SK-N-SH (cell line): Measurements from ENCODE around the gene ASAH2. TPM values are rescaled to one million over a fixed set of nuclear protein-coding genes. Genes with fewer than 3 reads are reported as not detected.

Experiments
- CTCF ChIA-PET: fragments of 300-600, 350-600 bp; formaldehyde crosslinking; extraction: SDS; loops from one replicate; lab custom pipeline; 2021; lab: Yijun Ruan, JAX
- POLR2A ChIA-PET: fragments of 350-600 bp; sonication (Branson Sonifier 250); formaldehyde crosslinking; extraction: SDS; loops from one replicate; lab custom pipeline; 2020; ENCODE audit warnings: antibody characterized with exemption, inconsistent platforms; lab: Yijun Ruan, JAX
- DNase-seq: peaks from one replicate; pipeline ENCODE4 v3.0.0; 2012
- H2AFZ ChIP-seq: fragments of 200-600 bp; sonication (generic); 2 replicates; pipeline ENCODE4 v1.8.1; 2016; ENCODE audit warnings: antibody characterized with exemption, mild to moderate bottlenecking, low read depth
- H3F3A ChIP-seq: fragments of 200-600 bp; sonication (generic); replicated peaks from 2 replicates; pipeline ENCODE3; 2016; ENCODE audit warnings: antibody characterized with exemption, mild to moderate bottlenecking; ENCODE audit not compliant: insufficient read depth
- H3K27ac ChIP-seq, 2 experiments: fragments of 200-500 bp in 1 of 2; fragments of 200-600 bp in 1 of 2; sonication (Bioruptor generic) in 1 of 2; sonication (generic), shearing (Covaris generic) in 1 of 2; 2 replicates each; pipeline versions ENCODE4 v1.5.1 to v1.6.1; 2014 to 2016; ENCODE audit warnings: low read depth in 2 of 2, inconsistent platforms in 1 of 2, low read length in 1 of 2, mild to moderate bottlenecking in 1 of 2, mixed read lengths in 1 of 2
- H3K27me3 ChIP-seq: fragments of 200-600 bp; sonication (generic), shearing (Covaris generic); 2 replicates; pipeline ENCODE4 v1.6.1; 2016; ENCODE audit warnings: mixed run types; ENCODE audit not compliant: insufficient read depth
- H3K36me3 ChIP-seq, 2 experiments: fragments of 200-500 bp in 1 of 2; fragments of 200-600 bp in 1 of 2; sonication (Bioruptor generic) in 1 of 2; sonication (generic) in 1 of 2; replicated peaks in 1 of 2; 2 replicates each; pipeline versions ENCODE3 to v1.5.1; 2014 to 2016; ENCODE audit warnings: low read length in 1 of 2, mild to moderate bottlenecking in 1 of 2; ENCODE audit not compliant: insufficient read depth in 2 of 2, control insufficient read depth in 1 of 2
- H3K4me1 ChIP-seq, 2 experiments: fragments of 200-500 bp in 1 of 2; fragments of 200-600 bp in 1 of 2; sonication (Bioruptor generic) in 1 of 2; sonication (generic), shearing (Covaris generic) in 1 of 2; 2 replicates each; pipeline versions ENCODE4 v1.5.1 to v1.6.1; 2014 to 2016; ENCODE audit warnings: low read depth in 1 of 2, low read length in 1 of 2, mixed run types in 1 of 2; ENCODE audit not compliant: insufficient read depth in 2 of 2, control insufficient read depth in 1 of 2
- H3K4me2 ChIP-seq: fragments of 200-600 bp; sonication (generic), shearing (Covaris generic); 2 replicates; pipeline ENCODE4 v1.6.1; 2017; ENCODE audit warnings: mixed run types
- H3K4me3 ChIP-seq, 2 experiments: fragments of 200-500 bp in 1 of 2; fragments of 200-600 bp in 1 of 2; sonication (Bioruptor generic) in 1 of 2; sonication (generic), shearing (Covaris generic) in 1 of 2; 2 replicates each; pipeline versions ENCODE4 v1.5.1 to v1.8.1; 2014 to 2016; ENCODE audit warnings: low read depth in 2 of 2, inconsistent platforms in 1 of 2, low read length in 1 of 2, mild to moderate bottlenecking in 1 of 2, mixed read lengths in 1 of 2, moderate library complexity in 1 of 2
- H3K79me2 ChIP-seq: fragments of 200-600 bp; sonication (generic); 2 replicates; pipeline ENCODE4 v1.8.1; 2017; ENCODE audit warnings: mild to moderate bottlenecking; ENCODE audit not compliant: insufficient read depth
- H3K9ac ChIP-seq: fragments of 200-600 bp; sonication (generic); 2 replicates; pipeline ENCODE4 v1.6.1; 2017; ENCODE audit warnings: mixed run types
- H3K9me2 ChIP-seq: fragments of 200-600 bp; sonication (generic); 2 replicates; pipeline ENCODE4 v1.6.1; 2017; ENCODE audit warnings: mixed run types
- H3K9me3 ChIP-seq: fragments of 200-600 bp; sonication (generic); 2 replicates; pipeline ENCODE4 v1.6.1; 2017; ENCODE audit warnings: mixed run types, mild to moderate bottlenecking, moderate library complexity
- H4K20me1 ChIP-seq: fragments of 200-600 bp; sonication (generic); 2 replicates; pipeline ENCODE4 v1.6.1; 2017; ENCODE audit warnings: mild to moderate bottlenecking, mixed run types; ENCODE audit not compliant: insufficient read depth
- CHD2 ChIP-seq: fragments of 150-350 bp; IDR thresholded peaks from 2 replicates; pipeline ENCODE4 v1.6.1; 2018; ENCODE audit warnings: low read length; ENCODE audit not compliant: partially characterized antibody
- ELF1 ChIP-seq: IDR thresholded peaks from 2 replicates; pipeline ENCODE4 v1.4.0; 2012
- EP300 ChIP-seq, 2 experiments: IDR thresholded peaks; 2 replicates each; pipeline versions ENCODE4 v1.4.0 to v1.6.1; 2012; ENCODE audit warnings: borderline replicate concordance in 1 of 2, low read depth in 1 of 2, low read length in 1 of 2
- EZH2phosphoT487 ChIP-seq: fragments of 200-600 bp; sonication (generic); IDR thresholded peaks from 2 replicates; pipeline ENCODE4 v1.6.1; 2017; ENCODE audit warnings: low read depth, mixed run types, mild to moderate bottlenecking, antibody characterized with exemption, moderate library complexity, borderline replicate concordance
- FOSL2 ChIP-seq: IDR thresholded peaks from 2 replicates; pipeline ENCODE4 v1.4.0; 2012; ENCODE audit warnings: low read depth, mild to moderate bottlenecking, moderate library complexity, borderline replicate concordance
- GABPA ChIP-seq: IDR thresholded peaks from 2 replicates; pipeline ENCODE4 v1.4.0; 2012; ENCODE audit warnings: low read depth, mild to moderate bottlenecking
- JUND ChIP-seq: IDR thresholded peaks from 2 replicates; pipeline ENCODE4 v1.4.0; 2012
- MXI1 ChIP-seq: IDR thresholded peaks from 2 replicates; pipeline ENCODE4 v1.6.1; 2012; ENCODE audit warnings: mild to moderate bottlenecking, low read depth, low read length, improper control_type of control experiment
- NFIC ChIP-seq: IDR thresholded peaks from 2 replicates; pipeline ENCODE4 v1.4.0; 2012; ENCODE audit warnings: borderline replicate concordance
- NRF1 ChIP-seq: IDR thresholded peaks from 2 replicates; pipeline ENCODE4 v1.6.1; 2012; ENCODE audit warnings: low read depth, mild to moderate bottlenecking, low read length
- POLR2AphosphoS5 ChIP-seq: IDR thresholded peaks from 2 replicates; pipeline ENCODE4 v1.6.1; 2012; ENCODE audit warnings: low read depth, low read length
- REST ChIP-seq: IDR thresholded peaks from 2 replicates; pipeline ENCODE4 v1.6.1; 2012; ENCODE audit warnings: mild to moderate bottlenecking, low read depth, low read length, moderate library complexity
- RFX5 ChIP-seq: IDR thresholded peaks from 2 replicates; pipeline ENCODE4 v1.6.1; 2012; ENCODE audit warnings: mild to moderate bottlenecking, improper control_type of control experiment, low read length
- TAF1 ChIP-seq: IDR thresholded peaks from 2 replicates; pipeline ENCODE4 v1.6.1; 2012; ENCODE audit warnings: low read depth, mild to moderate bottlenecking, low read length, moderate library complexity, borderline replicate concordance
- USF2 ChIP-seq: fragments of 150-350 bp; IDR thresholded peaks from 2 replicates; pipeline ENCODE4 v1.6.1; 2017; ENCODE audit warnings: antibody characterized with exemption, low read length, low read depth, borderline replicate concordance
- WGBS: methylation state at CpG from one replicate; pipeline ENCODE4 v1.1.6; 2017; ENCODE audit warnings: low lambda C conversion rate; 5-methylcytosine and 5-hydroxymethylcytosine counted together
- polyA plus RNA-seq, 3 experiments: library from polyadenylated mRNA; depleted of rRNA; stranded (reverse); fragments of >200 nt; gene quantifications; 2 replicates each; pipeline ENCODE4 v1.2.3, GENCODE V29; 2012
- TF ChIP-seq, protein P1 (sequence below): fragments of 200-600 bp; sonication (generic); IDR thresholded peaks from 2 replicates; pipeline ENCODE4 v1.6.1; 2017; ENCODE audit warnings: antibody characterized with exemption, mild to moderate bottlenecking, moderate library complexity
- TF ChIP-seq, protein P2 (sequence below): IDR thresholded peaks from 2 replicates; pipeline ENCODE4; 2012
- TF ChIP-seq, protein P3 (sequence below): IDR thresholded peaks from 2 replicates; pipeline ENCODE4 v1.4.0; 2012; ENCODE audit warnings: low read depth, borderline replicate concordance
- TF ChIP-seq, protein P4 (sequence below): IDR thresholded peaks from 2 replicates; pipeline ENCODE4 v1.4.0; 2012; ENCODE audit warnings: low read depth

Gene ASAH2
- polyA plus RNA-seq, 1 of the 3 experiments (the other 2 are of a cell fraction), result 1.8 TPM

DNA sequence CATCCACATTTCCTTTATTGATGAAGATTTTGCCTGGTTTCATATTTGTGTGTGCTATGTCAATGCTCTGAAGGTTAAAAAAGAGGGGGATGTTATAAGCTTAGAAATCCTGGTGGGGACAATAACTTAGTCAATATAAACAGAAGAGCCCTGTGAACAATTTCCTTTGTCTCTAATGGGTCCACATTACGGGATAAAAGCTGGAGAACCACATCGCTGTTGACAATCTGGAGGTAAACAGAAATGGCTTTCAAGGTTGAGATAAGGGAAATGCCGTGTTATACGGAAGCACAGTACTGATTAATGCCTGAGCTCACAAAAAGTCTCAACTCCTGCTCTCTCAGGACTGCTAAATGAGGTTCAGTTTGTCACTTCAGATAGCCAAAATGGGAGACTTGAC, 16.8 kb downstream of the ASAH2 start:
- whole genome bisulfite sequencing, result 39% methylated on average over 4 of the region's 4 CpGs
- no peak overlapping the region for H2AFZ ChIP-seq
- H3F3A ChIP-seq, result no peaks in the 10 kb centered on the region
- H3K4me3 ChIP-seq, result no peak overlapping the region
- TF ChIP-seq, protein P1, sequence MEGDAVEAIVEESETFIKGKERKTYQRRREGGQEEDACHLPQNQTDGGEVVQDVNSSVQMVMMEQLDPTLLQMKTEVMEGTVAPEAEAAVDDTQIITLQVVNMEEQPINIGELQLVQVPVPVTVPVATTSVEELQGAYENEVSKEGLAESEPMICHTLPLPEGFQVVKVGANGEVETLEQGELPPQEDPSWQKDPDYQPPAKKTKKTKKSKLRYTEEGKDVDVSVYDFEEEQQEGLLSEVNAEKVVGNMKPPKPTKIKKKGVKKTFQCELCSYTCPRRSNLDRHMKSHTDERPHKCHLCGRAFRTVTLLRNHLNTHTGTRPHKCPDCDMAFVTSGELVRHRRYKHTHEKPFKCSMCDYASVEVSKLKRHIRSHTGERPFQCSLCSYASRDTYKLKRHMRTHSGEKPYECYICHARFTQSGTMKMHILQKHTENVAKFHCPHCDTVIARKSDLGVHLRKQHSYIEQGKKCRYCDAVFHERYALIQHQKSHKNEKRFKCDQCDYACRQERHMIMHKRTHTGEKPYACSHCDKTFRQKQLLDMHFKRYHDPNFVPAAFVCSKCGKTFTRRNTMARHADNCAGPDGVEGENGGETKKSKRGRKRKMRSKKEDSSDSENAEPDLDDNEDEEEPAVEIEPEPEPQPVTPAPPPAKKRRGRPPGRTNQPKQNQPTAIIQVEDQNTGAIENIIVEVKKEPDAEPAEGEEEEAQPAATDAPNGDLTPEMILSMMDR, result no peak
- TF ChIP-seq TAF1, result no peak
- TF ChIP-seq ELF1, result no peak
- TF ChIP-seq, protein P2, sequence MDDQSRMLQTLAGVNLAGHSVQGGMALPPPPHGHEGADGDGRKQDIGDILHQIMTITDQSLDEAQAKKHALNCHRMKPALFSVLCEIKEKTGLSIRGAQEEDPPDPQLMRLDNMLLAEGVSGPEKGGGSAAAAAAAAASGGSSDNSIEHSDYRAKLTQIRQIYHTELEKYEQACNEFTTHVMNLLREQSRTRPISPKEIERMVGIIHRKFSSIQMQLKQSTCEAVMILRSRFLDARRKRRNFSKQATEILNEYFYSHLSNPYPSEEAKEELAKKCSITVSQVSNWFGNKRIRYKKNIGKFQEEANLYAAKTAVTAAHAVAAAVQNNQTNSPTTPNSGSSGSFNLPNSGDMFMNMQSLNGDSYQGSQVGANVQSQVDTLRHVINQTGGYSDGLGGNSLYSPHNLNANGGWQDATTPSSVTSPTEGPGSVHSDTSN, result no peak
- no peak for TF ChIP-seq FOSL2
- TF ChIP-seq MXI1, result no peak
- no peak for TF ChIP-seq RFX5
- no peak for TF ChIP-seq CHD2
- TF ChIP-seq POLR2AphosphoS5, result no peak
- TF ChIP-seq EP300 (IDR thresholded peaks at IDR 0.05; ENCODE audit: borderline replicate concordance in 1 of 2, low read depth in 1 of 2, low read length in 1 of 2), result no peak
- no peak overlapping the region for H3K9ac ChIP-seq
- H3K4me2 ChIP-seq, result no peak overlapping the region
- no peaks in the 10 kb centered on the region for H3K79me2 ChIP-seq
- H3K27ac ChIP-seq, result no peak overlapping the region
- no peaks in the 10 kb centered on the region for H3K9me3 ChIP-seq
- H4K20me1 ChIP-seq, result no peaks in the 10 kb centered on the region
- CTCF ChIA-PET, result interaction anchor here (3.6 kb wide), 1 partner anchor 10 kb away, joined by 25 read pairs; no protein-coding TSS in a partner anchor
- no peaks in the 10 kb centered on the region for H3K9me2 ChIP-seq
- POLR2A ChIA-PET, result no interaction called here
- H3K36me3 ChIP-seq, result no peaks in the 10 kb centered on the region
- peaks cover 14% of the 10 kb centered on the region for H3K27me3 ChIP-seq
- H3K4me1 ChIP-seq, result no peaks in the 10 kb centered on the region
- no peak for DNase-seq

GRCh38 chr10:50232261-50232639, 19.1 kb downstream of the ASAH2 start:
- DNase-seq, result no peak
- ChIA-PET POLR2A (no interaction called here), CTCF (interaction anchor here (3.6 kb wide), 1 partner anchor 8 kb away, joined by 25 read pairs; no protein-coding TSS in a partner anchor)
- Histone ChIP-seq H3K27ac (no peak overlapping the region), H3K4me2 (no peak overlapping the region), H3K27me3 (peaks cover 15% of the 10 kb centered on the region; the same call in 1 of the 2 replicates), H3K4me3 (no peak overlapping the region), H3K9me3 (no peaks in the 10 kb centered on the region), H3K36me3 (no peaks in the 10 kb centered on the region), H3K4me1 (no peaks in the 10 kb centered on the region), H3F3A (no peaks in the 10 kb centered on the region), H3K79me2 (no peaks in the 10 kb centered on the region), H4K20me1 (no peaks in the 10 kb centered on the region), H3K9ac (no peak overlapping the region), H2AFZ (no peak overlapping the region), H3K9me2 (no peaks in the 10 kb centered on the region)
- TF ChIP-seq JUND, result no peak
- TF ChIP-seq RFX5, result no peak
- TF ChIP-seq, protein P3, sequence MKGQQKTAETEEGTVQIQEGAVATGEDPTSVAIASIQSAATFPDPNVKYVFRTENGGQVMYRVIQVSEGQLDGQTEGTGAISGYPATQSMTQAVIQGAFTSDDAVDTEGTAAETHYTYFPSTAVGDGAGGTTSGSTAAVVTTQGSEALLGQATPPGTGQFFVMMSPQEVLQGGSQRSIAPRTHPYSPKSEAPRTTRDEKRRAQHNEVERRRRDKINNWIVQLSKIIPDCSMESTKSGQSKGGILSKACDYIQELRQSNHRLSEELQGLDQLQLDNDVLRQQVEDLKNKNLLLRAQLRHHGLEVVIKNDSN, result no peak
- TF ChIP-seq EZH2phosphoT487, result no peak
- TF ChIP-seq, protein P4, sequence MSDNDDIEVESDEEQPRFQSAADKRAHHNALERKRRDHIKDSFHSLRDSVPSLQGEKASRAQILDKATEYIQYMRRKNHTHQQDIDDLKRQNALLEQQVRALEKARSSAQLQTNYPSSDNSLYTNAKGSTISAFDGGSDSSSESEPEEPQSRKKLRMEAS, result no peak
- TF ChIP-seq NFIC, result no peak
- no peak for TF ChIP-seq CHD2
- no peak for TF ChIP-seq FOSL2
- TF ChIP-seq NRF1, result no peak
- no peak for TF ChIP-seq USF2
- no peak for TF ChIP-seq GABPA
- TF ChIP-seq REST, result no peak
